LNCaP clone FGC (cell line): ENCODE data around the gene GNPAT.

Experiments
- DNase-seq: peaks from one replicate; pipeline ENCODE4 v3.0.0-alpha.2; 2011; ENCODE audit warnings: low read depth
- H3K4me3 ChIP-seq: 2 replicates; pipeline ENCODE4 v1.5.1; 2011; ENCODE audit warnings: mild to moderate bottlenecking, low read depth, low read length, control low read depth
- TF ChIP-seq, protein P1 (sequence below): IDR thresholded peaks from 2 replicates; pipeline ENCODE4 v1.5.1; 2012; ENCODE audit warnings: mild to moderate bottlenecking; ENCODE audit not compliant: control insufficient read depth, insufficient read depth; ENCODE audit errors: extremely low read depth

Gene GNPAT

GRCh38 chr1:231242516-231243198 is 1.6 kb downstream of the GNPAT start:
- DNase-seq = no peak
- H3K4me3 ChIP-seq = peak overlapping the region; percentile 75
- TF ChIP-seq, protein P1, sequence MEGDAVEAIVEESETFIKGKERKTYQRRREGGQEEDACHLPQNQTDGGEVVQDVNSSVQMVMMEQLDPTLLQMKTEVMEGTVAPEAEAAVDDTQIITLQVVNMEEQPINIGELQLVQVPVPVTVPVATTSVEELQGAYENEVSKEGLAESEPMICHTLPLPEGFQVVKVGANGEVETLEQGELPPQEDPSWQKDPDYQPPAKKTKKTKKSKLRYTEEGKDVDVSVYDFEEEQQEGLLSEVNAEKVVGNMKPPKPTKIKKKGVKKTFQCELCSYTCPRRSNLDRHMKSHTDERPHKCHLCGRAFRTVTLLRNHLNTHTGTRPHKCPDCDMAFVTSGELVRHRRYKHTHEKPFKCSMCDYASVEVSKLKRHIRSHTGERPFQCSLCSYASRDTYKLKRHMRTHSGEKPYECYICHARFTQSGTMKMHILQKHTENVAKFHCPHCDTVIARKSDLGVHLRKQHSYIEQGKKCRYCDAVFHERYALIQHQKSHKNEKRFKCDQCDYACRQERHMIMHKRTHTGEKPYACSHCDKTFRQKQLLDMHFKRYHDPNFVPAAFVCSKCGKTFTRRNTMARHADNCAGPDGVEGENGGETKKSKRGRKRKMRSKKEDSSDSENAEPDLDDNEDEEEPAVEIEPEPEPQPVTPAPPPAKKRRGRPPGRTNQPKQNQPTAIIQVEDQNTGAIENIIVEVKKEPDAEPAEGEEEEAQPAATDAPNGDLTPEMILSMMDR = no peak

GRCh38 chr1:231248778-231249177 is 7.8 kb downstream of the GNPAT start:
- peak; percentile 67 for DNase-seq
- H3K4me3 ChIP-seq = no peak overlapping the region
- TF ChIP-seq, protein P1 = no peak

GRCh38 chr1:231252336-231252735 is 11.3 kb downstream of the GNPAT start:
- TF ChIP-seq, protein P1 = no peak
- no peak for DNase-seq
- no peak overlapping the region for H3K4me3 ChIP-seq

- H3K4me3 ChIP-seq = no peak overlapping the region
- DNase-seq = no peak
- TF ChIP-seq, protein P1 = no peak
Observed at GRCh38 chr1:231260351-231260750, 19.3 kb downstream of the GNPAT start.

GRCh38 chr1:231264642-231265041 is 23.6 kb downstream of the GNPAT start:
- TF ChIP-seq, protein P1 = no peak
- H3K4me3 ChIP-seq = no peak overlapping the region
- DNase-seq = no peak

GRCh38 chr1:231265379-231265778 is 24.4 kb downstream of the GNPAT start:
- DNase-seq = no peak
- no peak overlapping the region for H3K4me3 ChIP-seq
- TF ChIP-seq, protein P1 = no peak

DNA sequence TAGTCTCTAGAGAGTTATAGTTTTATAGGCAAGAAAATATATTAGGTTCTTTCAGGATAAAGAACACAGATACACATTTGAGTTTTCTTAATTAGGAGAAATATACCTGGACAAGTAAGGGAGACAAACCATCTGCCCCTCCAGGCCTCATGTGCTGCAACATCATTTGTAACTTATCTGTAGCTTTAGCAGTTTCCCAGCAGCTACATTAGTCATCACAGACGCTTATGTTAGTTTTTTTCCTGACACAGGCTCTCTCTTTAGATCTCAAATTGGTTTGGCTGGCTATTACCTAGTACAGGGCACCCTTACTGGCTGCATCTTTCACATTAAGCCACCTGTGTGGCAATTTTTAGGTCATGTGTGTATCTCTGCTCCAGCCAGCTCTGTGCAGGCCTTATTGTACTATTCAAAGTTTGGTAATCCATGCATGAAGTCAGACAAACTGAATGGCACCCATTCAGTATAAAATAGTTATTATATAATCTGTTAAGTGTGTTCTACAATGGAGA is 25.9 kb downstream of the GNPAT start:
- no peak for DNase-seq
- H3K4me3 ChIP-seq = no peak overlapping the region
- TF ChIP-seq, protein P1 = no peak
